Posterior vena cava (tissue), 2 donors: ENCODE data around the gene ANKRD33B. TPM values are rescaled to one million over a fixed set of nuclear protein-coding genes. Genes with fewer than 3 reads are reported as not detected.
A peak's percentile ranks its signal among the peaks of the same experiment; 100 is the strongest.
"Not testable (repeated sequence)": the region's sequence is repeated elsewhere in the genome, so short reads cannot be mapped to it uniquely, and the experiment has no call there.

Experiments used
- DNase-seq: peaks from one replicate; pipeline ENCODE4 v3.0.0-alpha.2; 2020; ENCODE audit warnings: low spot score
- intact Hi-C, 2 donors: fragments of 100-400 bp; cut with DNase I; formaldehyde crosslinking; loops; one replicate each; pipeline versions ENCODE4 v1.14.1 to v1.14.2; 2022 to 2023
- total RNA-seq, 2 donors: library from RNA; stranded (reverse); fragmentation: NEBNext Ultra II Directional; extraction: Animal tissue kit (Norgen Biotek cat#: 25700); gene quantifications; one replicate each; pipeline ENCODE4 v1.2.1, GENCODE V29; 2021
- donor health status: DM: yes; HTN: yes; CAD: no.
- donor health status: DM: yes; HTN: yes; CAD: no.

The ANKRD33B gene
- total RNA-seq, 2 donors from 2014 or later = 3.3 to 3.9 TPM

DNA sequence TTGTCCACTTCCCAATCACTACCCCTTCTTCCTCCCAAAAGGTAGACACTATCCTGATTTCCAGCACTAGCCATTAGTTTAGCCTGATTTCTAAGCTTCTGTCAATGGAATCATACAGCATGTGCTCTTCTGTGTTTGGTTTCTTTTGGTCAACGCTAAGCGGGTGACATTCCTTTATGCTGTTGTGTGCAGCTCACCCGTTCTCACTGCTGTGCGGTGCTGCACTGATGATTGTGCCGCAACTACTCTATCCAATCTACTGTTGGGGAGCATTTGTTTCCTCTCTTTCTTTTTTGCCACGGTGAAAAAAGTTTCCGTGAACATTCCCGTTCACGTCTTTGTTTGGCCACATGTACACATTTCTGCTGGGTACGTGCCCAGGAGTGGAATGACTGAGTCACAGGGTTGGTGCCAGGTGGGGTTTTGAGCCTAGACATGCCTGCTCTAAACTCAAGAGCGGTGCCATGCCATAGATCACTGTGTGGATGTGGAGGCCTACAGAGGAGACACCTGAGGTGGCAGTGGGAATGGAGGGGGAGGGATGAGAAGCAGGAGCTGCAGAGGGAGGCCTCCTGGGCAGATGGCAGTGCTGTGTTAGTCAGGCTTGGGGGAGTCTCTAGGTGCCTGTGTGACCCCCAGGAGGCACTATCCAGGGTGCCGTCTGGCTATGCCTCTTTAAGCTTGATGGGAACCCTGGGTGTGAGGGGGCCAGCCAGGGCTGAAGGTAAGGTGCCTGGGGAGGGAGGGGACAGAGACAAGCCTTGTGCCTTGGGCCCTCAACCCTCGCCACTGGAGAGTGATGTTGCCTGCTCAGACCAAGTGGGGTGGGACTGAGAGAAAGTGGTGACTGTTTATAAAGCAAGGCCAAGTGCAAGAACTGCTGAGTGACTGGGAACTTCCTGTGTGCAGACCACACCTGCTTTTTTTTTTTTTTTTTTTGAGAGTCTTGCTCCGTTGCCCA, 11.4 kb upstream of the ANKRD33B start:
- intact Hi-C loops = loop anchor here in 1 of 2 donors (1.0 kb wide), 1 partner anchor 20 kb away; no protein-coding TSS in a partner anchor
- DNase-seq = no peak

GRCh38 chr5:10553476-10553875, 10.4 kb upstream of the ANKRD33B start:
- intact Hi-C loops = loop anchor here in 1 of 2 donors (1.0 kb wide), 1 partner anchor 19 kb away; no protein-coding TSS in a partner anchor
- DNase-seq = no peak

DNA sequence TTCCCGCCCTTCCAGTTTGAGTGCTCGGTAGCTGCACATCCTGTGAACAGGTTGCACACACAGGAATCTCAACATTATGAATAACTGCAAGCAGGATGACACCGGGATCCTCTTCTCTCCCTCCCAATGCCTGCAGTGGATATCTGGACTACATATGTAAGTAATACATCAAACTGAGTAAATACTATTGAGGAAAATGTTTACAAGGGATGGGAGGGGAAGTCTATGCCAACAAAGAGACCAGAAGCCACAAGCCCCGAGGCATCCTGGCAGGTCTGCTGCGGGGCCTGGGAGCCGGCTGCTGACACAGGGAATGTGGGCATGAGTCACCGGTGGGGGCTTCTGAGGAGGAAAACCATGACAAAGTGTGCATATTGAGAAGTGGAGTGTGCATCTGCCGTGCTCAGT, 8.6 kb upstream of the ANKRD33B start:
- no peak for DNase-seq
- intact Hi-C loops = no loop called here

- intact Hi-C loops = no loop called here
- no peak for DNase-seq
These were observed 7.5 kb upstream of the ANKRD33B start for GRCh38 chr5:10556289-10556807.

DNA sequence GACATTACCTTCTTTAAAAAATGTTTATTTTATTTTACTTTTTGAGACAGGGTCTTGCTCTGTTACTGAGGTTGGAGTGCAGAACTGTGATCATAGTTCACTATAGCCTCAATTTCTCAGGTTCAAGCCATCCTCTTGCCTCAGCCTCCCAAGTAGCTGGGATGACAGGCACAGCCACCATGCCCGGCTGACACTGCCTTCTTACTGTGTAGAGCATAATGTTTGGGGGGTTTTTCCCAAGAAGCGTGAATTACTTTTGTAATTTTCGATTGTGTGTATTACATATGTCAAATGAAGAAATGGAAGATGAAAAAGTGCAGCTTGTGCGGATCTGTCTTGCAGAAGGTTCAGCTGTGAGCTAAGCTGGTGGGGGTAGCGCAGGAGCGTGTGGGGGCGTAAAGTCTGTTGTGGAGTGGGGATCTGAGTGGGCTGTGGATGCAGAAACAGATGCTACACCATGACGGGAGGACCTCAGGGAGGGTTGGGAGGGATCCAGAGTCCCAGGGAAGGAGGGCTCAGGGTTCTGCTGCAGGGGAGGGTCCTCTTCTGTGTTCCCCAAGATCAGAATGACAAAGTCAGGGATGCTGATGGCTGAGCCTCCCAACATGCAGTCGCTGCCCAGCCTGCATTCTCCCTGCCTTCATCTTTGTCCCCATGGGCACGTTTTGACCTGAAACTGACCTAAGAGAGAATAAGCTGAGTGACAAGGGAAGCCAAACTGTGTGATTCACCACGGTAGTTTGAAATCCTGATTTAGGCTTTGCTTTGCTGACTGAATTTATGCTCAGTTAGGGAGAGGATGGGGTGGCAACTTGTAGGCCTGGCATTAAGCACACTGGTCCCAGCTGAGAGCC, 6.8 kb upstream of the ANKRD33B start:
- DNase-seq = no peak
- intact Hi-C loops = no loop called here

- DNase-seq = no peak
- intact Hi-C loops = no loop called here
These were observed 4.7 kb upstream of the ANKRD33B start for GRCh38 chr5:10559151-10559550.

GRCh38 chr5:10559871-10560270, 4.0 kb upstream of the ANKRD33B start:
- DNase-seq = no peak
- intact Hi-C loops = loop anchor here in 1 of 2 donors (10.0 kb wide), 1 partner anchor 105 kb away; no protein-coding TSS in a partner anchor

- intact Hi-C loops = loop anchor here (2.0 to 10.0 kb wide), 2 partner anchors 74 to 108 kb away; no protein-coding TSS in a partner anchor
These were observed 1.4 kb upstream of the ANKRD33B start for GRCh38 chr5:10562201-10563109.

GRCh38 chr5:10563110-10563944, 543 bp upstream of the ANKRD33B start:
- intact Hi-C loops = loop anchor here (2.0 to 10.0 kb wide), 2 partner anchors 73 to 109 kb away; no protein-coding TSS in a partner anchor
- DNase-seq = peak; percentile 86

More at GRCh38 chr5:10562201-10563109, 1.4 kb upstream of the ANKRD33B start:
- no peak for DNase-seq

DNA sequence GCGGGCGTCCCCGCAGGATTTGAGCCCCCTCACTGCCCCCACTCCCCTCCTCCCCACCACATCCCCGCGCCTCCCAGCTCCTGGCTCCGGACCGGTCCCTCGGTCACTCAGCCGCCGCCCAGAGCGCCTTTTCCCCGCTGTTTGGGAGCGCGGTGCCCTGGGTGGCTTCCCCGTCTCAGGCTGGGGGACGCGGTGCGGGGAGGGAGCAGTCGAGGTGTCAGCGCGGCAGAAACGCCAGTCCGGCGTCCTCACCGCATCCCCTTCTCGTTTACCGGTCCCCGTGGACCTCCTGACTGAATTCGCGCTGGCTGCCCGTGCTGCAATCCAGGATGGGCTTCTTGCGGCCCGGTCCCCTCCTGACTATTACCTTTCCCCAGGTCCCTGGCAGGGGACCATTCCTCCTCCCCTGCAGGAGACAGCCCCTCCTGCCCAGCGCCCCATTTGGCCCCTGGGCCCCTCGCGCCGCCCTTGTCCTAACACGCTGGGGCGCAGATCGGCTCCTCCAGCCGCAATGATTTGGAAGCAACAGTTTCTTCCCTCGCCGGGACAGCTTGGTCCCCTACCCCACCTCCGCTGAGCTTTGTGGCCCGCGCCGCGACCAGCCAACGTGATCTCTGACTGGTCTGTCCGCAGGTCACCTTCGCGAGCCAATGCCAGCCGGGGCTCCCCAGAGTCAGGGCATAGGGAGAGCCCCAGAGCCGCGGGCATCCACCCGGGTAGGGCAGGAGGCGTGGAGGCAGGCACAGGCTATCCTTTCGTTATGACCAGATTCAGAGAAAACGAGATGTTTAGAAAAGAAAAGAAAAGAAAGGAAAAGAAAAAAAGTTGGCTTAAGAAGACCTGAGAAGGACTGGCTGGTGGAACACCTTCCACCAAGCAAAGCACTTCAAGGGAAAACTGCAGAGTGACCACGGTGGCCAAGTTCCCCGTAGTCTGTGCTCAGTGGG, 1.2 kb downstream of the ANKRD33B start:
- intact Hi-C loops = loop anchor here in 1 of 2 donors (10.0 kb wide), 1 partner anchor 110 kb away; no protein-coding TSS in a partner anchor
- DNase-seq = peak; percentile 83

DNA sequence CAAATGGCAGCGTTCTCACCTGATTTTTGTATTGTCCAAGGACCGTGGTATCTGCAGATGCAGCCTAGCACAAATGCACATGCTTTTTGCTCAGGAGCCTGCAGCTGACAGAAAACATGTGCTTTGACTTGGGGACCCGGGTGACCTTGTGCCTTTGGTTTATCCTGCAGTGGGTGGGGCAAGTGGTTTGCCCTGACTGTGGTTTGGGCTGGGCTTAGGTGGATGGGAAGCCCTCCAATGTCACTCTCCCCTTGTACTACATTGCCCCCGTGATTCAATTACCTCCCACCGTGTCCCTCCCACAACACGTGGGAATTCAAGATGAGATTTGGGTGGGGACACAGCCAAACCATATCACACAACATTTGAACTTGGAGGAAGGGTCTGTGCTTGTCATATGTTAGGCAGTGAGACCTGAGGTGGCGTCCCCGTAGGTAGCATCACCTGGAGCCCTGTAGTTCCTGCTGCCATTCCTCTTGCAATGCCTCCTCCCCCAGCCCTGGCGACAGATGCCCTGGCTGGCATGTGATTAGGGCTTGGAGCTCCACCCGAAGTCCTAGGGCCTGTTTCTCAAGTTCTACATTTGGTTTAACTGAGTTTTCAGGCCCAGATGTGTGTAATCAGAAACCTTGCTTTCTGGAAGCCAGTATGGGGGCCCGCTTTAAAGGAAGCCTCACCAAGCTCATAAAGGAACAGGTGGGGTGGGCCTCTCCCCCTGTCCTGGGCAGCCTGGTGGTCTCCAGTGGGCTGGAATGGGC, 2.1 kb downstream of the ANKRD33B start:
- DNase-seq = no peak

GRCh38 chr5:10566543-10567068, 2.7 kb downstream of the ANKRD33B start:
- intact Hi-C loops = loop anchor here in 1 of 2 donors (10.0 kb wide), 1 partner anchor 112 kb away; no protein-coding TSS in a partner anchor
- DNase-seq = no peak

More for the DNA sequence above, 2.1 kb downstream of the ANKRD33B start:
- intact Hi-C loops = loop anchor here in 1 of 2 donors (10.0 kb wide), 1 partner anchor 111 kb away; no protein-coding TSS in a partner anchor

DNA sequence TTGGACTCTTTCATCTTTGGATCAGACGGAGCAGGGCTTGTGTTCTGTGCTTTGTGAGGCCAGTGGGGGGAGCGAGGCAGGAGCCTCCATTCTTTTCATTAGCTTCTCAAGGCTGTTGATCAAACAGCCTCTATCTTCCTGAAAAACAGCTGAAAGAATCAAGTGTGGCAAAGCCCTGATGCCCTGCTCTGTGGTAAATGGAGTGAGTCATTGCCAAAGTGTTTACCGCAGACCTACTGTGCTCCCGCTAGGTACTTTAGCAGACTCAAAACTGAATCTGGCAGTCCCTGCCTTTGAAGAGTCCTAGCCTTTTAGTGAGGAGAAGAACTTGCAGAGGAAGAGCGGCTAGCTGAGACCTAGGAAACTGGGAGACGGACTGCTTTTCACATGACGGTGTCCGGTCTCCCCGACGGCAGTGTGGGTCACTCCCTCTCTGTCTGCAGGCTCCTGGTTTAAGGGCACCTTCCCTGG, 3.3 kb downstream of the ANKRD33B start:
- intact Hi-C loops = loop anchor here in 1 of 2 donors (10.0 kb wide), 1 partner anchor 112 kb away; no protein-coding TSS in a partner anchor
- no peak for DNase-seq

DNA sequence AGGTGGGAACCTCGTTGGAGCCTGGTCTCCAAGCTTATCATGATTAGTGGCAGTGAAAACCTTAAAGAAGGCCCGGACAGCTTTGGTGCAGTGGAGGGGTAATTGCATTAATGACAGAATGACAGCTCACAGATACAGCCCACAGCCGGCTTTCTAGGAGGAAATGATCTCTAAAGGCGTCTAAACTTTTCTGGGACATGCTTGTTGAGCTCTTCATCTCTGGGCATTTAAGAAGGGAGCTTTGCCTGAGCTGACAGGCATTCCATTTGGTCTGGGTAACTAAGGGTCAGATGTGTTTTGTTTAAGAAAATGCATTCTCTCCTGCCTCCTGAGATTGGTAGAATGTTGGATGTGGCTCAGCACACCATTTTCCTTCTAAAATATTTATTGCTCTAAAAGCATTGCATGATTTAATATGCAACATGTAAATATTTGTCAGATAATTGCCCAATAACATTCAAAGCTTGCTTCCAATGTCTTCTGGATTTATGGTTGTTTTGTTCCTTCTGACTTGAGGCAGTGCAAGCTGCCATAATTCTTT, 4.0 kb downstream of the ANKRD33B start:
- DNase-seq = no peak

DNA sequence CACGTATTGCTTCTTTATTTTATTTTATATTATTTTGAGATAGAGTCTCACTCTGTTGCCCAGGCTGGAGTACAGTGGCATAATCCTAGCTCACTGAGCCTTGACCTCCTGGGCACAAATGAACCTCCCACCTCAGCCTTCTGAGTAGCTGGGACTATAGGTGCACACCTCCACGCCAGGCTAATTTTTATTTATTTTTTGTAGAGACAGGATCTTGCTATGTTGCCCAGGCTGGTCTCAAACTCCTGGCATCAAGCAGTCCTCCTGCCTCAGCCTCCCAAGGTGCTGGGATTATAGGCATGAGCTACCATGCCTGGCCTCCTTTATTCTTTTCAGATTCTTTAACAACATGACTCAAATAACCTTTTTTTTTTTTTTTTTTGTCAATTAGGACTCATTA, 6.7 kb downstream of the ANKRD33B start:
- DNase-seq, intact Hi-C loops: not testable (repeated sequence)

More for the DNA sequence above, 4.0 kb downstream of the ANKRD33B start:
- intact Hi-C loops = loop anchor here in 1 of 2 donors (10.0 kb wide), 1 partner anchor 113 kb away; no protein-coding TSS in a partner anchor
